Cardiac fibroblast (primary cell): ENCODE data around the gene RAB3B.
A peak's percentile ranks its signal among the peaks of the same experiment; 100 is the strongest.
"Not testable (repeated sequence)": the region's sequence is repeated elsewhere in the genome, so short reads cannot be mapped to it uniquely, and the experiment has no call there.

Experiments
- DNase-seq, 2 donors: peaks; one replicate each; pipeline versions ENCODE4 v3.0.0 to v3.0.0-alpha.2; 2010; ENCODE audit warnings: low read depth in 2 of 2
- H3K4me3 ChIP-seq, 2 donors: replicated peaks in 1 of 2; 1 replicate in 1 of 2; 2 replicates in 1 of 2; pipeline ENCODE4 v1.5.1; 2011; ENCODE audit warnings: low read depth in 2 of 2, low read length in 2 of 2, mild to moderate bottlenecking in 2 of 2, moderate library complexity in 1 of 2
- TF ChIP-seq, protein P1 (sequence below): IDR thresholded peaks from one replicate; pipeline ENCODE4 v1.5.1; 2011; ENCODE audit warnings: low read depth, mild to moderate bottlenecking, low read length, inconsistent platforms

Gene RAB3B

DNA sequence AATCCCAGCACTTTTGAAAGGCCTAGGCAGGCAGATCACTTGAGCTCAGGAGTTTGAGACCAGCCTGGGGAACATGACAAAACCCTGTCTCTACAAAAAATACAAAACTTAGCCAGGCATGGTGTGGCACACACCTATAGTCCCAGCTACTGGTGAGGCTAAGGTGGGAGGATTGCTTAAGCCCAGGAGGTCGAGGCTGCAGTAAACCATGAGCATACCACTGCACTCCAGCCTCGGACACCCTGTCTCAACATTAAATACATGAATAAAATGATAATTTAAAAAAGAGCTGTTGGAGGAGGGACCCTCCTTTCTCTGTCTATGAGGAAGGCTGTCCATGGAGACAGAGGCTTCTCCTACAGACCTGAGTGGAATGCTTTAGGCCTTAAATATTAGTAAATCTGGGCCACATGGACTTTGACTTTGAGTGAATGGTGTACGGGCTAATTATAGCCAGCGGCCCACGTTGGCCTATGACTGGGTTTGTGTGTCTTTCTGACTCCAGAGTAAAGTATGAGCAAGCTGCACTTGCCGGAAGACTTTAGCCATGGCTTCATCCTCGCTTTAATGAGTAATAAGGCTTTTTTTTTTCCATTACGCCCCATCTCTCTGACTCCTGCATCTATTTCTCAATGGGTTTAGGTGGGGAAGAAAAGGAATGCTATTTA lies 21.3 kb downstream of the RAB3B start:
- TF ChIP-seq, protein P1, sequence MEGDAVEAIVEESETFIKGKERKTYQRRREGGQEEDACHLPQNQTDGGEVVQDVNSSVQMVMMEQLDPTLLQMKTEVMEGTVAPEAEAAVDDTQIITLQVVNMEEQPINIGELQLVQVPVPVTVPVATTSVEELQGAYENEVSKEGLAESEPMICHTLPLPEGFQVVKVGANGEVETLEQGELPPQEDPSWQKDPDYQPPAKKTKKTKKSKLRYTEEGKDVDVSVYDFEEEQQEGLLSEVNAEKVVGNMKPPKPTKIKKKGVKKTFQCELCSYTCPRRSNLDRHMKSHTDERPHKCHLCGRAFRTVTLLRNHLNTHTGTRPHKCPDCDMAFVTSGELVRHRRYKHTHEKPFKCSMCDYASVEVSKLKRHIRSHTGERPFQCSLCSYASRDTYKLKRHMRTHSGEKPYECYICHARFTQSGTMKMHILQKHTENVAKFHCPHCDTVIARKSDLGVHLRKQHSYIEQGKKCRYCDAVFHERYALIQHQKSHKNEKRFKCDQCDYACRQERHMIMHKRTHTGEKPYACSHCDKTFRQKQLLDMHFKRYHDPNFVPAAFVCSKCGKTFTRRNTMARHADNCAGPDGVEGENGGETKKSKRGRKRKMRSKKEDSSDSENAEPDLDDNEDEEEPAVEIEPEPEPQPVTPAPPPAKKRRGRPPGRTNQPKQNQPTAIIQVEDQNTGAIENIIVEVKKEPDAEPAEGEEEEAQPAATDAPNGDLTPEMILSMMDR, result no peak
- DNase-seq, result peak; percentile 65 to 97
- H3K4me3 ChIP-seq, result no peak overlapping the region

DNA sequence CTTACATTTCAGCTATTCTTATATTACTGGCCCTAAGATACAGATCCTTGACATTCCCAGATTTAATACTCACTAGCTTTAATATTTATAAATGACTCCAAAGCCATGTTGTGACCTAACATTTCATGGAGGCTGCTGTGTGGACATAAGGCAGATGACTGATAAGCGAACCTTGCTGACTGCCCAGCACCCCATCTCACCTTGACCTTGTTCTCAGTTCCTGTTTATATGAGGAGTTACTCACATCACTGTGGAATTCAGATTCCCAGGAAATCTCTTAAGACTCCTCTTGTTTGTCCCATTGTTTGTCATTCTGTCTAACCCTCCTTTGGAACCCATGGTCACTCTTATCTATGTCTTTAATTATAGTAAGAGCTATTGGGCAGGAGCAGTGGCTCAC lies 21.9 kb downstream of the RAB3B start:
- no peak overlapping the region for H3K4me3 ChIP-seq
- no peak for DNase-seq
- TF ChIP-seq, protein P1, result no peak

DNA sequence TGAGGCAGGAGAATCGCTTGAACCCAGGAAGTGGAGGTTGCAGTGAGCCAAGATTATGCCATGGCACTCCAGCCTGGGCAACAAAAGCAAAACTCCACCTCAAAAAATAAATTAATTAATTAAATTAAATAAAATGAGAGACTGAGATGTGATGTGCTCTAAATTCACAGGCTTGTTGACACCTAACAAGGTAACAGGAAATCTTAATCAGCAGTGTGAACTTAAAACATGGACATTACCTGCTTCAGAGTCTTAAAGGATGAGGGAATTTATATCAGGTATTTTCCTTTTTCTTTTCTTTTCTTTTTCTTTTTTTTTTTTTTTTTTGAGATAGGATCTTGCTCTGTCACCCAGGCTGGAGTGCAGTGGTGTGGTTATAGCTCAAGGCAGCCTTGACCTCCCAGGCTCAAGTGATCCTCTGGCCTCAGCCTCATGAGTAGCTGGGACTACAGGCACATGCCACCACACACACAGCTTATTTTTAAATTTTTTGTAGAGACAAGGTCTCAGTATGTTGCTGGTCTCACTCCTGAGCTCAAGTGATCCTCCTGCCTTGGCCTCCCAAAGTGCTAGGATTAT lies 23.2 kb downstream of the RAB3B start:
- not testable (repeated sequence) for DNase-seq, H3K4me3 ChIP-seq

DNA sequence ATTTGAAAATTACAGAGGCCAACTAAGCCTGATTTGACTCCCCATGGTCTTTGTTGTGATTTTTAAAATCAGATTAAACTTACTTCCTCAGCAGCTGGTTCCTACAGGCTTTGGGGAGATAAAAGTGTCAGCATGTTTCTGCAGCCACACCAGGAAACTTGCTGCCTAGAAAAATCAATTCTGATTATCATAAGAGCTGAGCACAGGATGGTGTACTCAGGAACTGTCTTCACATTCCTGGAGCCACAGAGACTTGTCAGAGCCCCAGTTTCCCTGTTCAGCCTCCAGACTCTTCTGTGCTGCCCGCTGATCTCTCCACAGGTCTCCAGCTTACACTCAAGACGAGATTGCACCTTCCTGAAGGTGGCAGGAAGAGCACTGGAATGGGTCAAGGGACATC lies 23.9 kb downstream of the RAB3B start:
- H3K4me3 ChIP-seq, result no peak overlapping the region
- DNase-seq, result no peak
- TF ChIP-seq, protein P1, result no peak

DNA sequence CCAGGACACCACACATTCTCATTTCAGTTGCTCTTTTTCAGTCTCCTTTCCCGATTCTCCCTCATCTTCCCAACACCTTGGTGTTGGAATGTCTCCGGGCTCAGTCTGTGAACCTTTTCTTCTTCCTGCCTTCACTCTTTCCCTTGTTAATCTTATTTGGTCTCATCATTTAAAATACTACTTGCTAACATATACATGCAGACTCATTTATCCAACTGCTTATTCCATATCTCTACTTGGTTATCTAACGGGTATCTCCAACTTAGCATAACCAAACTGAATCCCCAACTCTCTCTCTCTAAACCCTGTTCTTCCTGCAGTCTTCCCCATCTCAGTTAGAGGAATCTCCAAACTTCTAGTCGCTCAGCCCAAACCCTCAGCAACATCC lies 26.2 kb downstream of the RAB3B start:
- H3K4me3 ChIP-seq, result no peak overlapping the region
- TF ChIP-seq, protein P1, result no peak
- no peak for DNase-seq

DNA sequence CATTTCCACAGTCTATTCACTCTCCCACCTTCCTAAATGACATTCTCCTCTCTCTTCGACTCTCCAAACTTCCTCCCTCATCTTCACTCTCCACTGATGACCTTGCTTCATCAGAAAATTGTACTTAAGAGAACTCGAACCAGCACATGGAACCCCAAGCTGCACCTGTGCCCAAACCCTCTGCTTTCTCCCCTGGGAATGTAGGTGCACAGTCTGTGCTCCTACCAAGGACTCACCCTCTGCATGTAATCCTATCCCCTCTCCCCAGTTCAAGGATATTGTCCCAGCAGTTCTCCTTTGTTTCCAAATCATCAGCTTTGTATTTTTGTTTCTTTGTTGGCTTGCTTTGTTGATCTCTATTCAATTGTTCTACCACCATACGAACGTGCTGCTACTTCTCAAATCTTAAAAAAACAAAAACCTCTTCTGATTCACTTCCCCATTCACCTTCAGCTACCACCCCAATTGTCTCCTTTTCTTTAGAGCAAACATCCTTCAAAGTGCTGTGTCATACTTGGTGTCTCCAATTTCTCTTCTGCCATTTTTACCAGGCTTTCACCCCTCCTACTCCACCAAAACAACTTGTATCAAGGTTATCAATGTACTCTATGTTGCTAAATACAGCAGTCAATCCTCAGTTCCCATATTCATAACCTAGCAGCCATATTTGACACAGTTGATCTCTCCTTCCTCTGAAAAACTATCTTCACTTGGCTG lies 26.8 kb downstream of the RAB3B start:
- TF ChIP-seq, protein P1, result no peak
- DNase-seq, result peak in 1 of 2 donors; percentile 52
- no peak overlapping the region for H3K4me3 ChIP-seq
